SK-N-MC (cell line): Measurements from ENCODE around the gene HADHA.

ENCODE experiments used
- EZH2 ChIP-seq: fragments of 200-600 bp; sonication (generic); IDR thresholded peaks from one replicate; pipeline ENCODE4 v1.6.1; 2017; ENCODE audit warnings: antibody characterized with exemption
- FOXP2 ChIP-seq: optimal IDR thresholded peaks from 2 replicates; pipeline ENCODE3; 2011; ENCODE audit warnings: mild to moderate bottlenecking, moderate library complexity; ENCODE audit not compliant: insufficient read depth; ENCODE audit errors: extremely low read length, control extremely low read depth
- POLR2AphosphoS5 ChIP-seq: IDR thresholded peaks from 2 replicates; pipeline ENCODE4 v1.6.1; 2012; ENCODE audit warnings: mild to moderate bottlenecking, low read depth, low read length, borderline replicate concordance

GRCh38 chr2:26235089-26235488 is 9.3 kb downstream of the HADHA start:
- TF ChIP-seq EZH2 (no peak), POLR2AphosphoS5 (no peak), FOXP2 (no peak)
